NB4 (cell line): ENCODE measurements around the gene DCHS2.

ENCODE experiments used
- CTCF ChIP-seq: IDR thresholded peaks from one replicate; pipeline ENCODE4 v1.5.1; 2012; ENCODE audit warnings: low read depth, low read length
- MAX ChIP-seq: IDR thresholded peaks from 2 replicates; pipeline ENCODE4 v1.6.1; 2011; ENCODE audit warnings: low read depth, low read length
- MYC ChIP-seq: IDR thresholded peaks from 2 replicates; pipeline ENCODE4 v1.6.1; 2011; ENCODE audit warnings: low read depth, low read length
- POLR2A ChIP-seq: IDR thresholded peaks from 2 replicates; pipeline ENCODE4 v1.6.1; 2011; ENCODE audit warnings: mild to moderate bottlenecking; ENCODE audit not compliant: insufficient read length; ENCODE audit errors: extremely low read depth

DNA sequence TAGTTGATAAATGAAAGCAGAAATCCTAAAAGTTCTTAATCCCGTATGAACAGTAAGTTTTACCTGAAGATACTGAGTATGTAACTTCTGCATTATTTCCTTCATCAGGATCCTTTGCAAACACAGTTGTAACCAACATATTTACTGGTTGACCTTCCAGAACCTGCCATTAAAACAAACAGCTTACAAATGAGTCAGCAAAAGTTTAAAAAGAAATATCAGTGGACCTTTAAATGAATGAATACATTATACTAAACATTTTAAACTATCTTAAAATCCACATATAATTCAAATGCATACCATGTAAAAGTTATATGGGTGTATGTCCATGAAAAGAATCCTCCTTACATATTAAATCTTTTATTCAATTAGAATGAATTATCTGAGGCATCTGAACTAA is 163.6 kb downstream of the DCHS2 start:
- TF ChIP-seq CTCF (no peak), MYC (no peak), POLR2A (no peak), MAX (no peak)
